Stimulated activated CD4-positive, alpha-beta T cell treated with anti-CD3 and anti-CD28 coated beads, TNF-alpha, amount 100 ng/mL, for 48 hours (primary cell): ENCODE results near the gene ADA.

Source experiments
- DNase-seq, 3 donors: peaks; one replicate each; pipeline ENCODE4 v3.0.0-alpha.2; 2020; ENCODE audit warnings: low read depth in 3 of 3

ADA gene

DNA sequence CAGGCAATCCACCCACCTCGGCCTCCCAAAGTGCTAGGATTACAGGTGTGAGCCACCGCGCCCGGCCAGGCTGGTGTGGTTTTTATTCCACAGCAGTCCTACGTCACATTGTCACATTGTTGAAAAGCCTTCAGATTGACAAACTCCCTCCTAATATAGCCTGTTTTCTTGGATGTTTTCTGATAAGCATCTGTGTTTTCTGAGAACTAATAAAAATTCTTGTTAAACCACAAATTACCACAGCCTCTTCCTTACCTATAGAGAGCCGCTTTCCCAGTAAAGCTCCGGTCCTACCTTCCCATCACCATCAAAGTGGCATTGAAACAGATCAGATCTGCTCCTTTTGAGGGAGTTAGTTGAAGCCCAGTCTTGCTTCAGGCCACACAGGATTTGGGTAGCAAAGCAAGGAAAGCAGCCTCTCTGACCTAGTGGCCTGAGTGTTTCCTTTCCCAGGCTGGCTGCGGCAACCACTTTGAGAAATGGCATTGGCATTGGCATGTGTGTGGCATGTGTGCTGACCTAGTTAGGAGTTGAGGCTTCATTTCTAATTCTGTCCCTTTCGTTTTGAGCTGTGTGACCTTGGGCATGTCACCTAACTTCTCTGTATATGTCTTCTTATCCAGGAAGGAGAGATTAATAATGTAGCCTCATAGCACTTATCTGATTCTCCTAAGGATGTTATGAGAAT is 70.8 kb downstream of the ADA start:
- DNase-seq: no peak

DNA sequence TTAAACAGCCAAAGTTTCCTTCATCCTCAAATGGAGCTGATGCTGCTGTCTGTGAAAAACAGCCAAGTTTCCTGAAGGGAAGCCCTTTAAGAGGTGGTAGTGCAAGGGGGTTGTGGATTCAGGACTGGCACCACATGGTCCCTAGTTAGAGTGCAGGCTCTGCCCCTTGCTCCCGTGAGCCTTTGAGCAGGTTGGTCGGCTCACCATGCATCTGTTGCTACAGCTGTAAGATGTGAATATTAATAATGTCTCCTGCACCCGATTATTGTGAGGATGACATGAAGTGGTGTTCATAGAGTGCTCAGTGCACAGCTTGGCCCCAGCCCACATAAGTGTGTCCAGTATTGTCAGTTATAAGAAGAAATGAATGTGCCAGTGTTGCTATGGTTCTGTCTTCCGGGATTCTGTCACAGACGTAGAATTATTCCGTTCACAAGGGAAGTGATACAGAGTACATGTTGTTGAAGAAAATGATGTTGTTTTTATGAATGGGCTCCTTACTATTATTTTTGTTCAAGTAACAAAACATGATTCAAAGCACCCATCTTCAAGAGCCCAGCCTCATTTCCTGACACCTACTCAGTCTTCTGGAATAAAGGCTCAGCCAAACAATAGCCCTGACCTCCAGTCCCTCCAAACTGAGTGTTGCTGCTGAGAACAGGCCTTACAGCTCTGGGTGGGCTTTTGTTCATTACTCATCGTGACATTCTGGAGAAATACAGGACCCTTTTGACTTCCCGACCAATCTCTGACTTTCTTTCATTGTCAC is 72.0 kb downstream of the ADA start:
- DNase-seq: no peak

DNA sequence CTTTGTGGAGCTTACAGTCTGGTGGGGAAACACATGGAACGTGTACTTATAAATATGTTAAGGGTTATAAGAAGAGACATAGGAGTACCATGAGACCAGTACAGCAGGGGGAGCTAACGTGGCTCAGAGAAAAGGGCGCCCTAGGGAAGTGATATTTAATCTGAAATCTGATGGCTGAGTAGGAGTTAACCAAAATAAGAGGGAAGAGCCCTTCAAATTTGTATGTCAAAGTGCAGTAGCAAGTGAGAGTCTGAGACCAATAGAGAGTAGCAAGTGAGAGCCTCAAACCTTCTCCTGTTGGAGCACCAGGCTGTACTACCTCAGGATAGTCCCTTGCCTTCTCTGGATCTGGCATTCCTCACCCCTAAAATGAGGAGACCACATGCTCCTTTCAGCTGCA is 75.2 kb downstream of the ADA start:
- no peak for DNase-seq

DNA sequence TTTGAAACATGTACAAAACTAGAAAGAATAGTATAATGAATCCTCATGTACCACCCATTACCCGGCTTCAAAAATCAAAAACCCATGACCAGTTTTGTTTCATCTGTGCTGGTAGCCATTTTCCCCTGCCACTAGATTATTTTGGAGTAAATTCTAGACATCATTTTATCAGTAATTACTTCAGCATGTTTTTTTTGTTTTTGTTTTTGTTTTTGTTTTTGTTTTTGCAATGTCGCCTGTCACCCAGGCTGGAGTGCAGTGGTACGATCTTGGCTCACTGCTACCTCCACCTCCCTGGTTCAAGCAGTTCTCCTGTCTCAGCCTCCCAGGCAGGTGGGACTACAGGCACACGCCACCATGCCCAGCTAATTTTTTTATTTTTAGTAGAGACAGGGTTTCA is 77.1 kb downstream of the ADA start:
- no peak for DNase-seq

DNA sequence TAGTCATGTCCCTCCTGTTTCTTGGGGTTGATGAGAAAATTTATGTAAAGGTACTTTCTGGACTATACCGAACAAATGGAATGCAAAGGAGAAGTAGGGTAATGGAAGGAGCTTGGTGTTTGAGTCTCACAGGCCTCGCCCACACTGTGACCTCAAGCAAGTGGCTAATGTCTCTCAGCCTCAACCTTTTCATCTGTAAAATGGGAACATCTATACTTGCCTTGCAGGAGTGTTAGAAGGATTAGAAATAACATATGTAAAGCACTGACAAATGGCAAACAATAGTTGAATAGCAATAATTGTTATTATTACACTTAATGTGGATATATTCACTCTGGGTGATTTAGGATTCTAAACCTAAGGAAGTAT is 78.0 kb downstream of the ADA start:
- DNase-seq: no peak

DNA sequence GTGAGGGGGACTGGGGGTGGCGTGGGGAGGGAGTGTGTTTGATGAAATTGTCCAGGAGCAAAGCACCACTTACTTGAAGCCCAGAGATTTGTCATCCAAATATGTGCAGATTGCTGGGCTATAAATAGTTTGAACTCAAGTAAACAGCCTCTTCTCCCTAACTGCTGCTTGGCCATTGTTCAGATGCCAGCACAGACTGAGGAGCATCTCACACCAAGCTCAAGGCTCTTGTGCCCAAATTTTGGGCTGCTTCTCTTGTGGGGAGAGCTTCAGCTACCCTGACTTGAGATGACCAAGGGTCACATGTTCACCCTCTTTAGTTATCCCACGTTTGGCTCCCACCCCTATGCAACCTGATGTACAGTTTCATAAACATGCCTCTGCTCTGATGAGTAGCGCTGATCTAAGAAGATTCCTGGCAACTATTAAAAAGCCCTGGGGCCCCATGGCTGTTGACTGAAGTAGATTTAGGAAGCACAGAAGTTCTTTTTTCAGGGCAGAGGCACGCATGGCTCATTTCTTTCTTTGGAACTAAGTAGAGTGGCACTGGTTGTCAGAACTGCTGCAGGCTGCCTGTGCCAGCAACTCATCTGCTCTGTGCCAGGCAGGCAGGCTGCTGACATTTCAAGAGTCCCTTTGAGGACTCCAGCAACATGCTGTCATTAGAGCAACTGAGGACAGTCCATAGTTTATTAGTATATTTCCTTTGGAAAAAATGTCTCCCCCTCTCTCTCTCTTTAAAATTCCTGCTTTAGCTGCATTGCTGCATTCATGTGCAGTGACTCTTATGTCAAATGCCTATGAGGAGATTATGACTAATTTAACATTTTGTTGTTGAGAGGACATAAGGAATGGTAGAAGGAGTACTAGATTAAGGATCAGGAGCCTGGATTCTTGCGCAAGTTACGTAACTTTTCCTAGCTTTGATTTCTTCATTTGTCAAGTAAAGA is 78.7 kb downstream of the ADA start:
- DNase-seq: no peak

DNA sequence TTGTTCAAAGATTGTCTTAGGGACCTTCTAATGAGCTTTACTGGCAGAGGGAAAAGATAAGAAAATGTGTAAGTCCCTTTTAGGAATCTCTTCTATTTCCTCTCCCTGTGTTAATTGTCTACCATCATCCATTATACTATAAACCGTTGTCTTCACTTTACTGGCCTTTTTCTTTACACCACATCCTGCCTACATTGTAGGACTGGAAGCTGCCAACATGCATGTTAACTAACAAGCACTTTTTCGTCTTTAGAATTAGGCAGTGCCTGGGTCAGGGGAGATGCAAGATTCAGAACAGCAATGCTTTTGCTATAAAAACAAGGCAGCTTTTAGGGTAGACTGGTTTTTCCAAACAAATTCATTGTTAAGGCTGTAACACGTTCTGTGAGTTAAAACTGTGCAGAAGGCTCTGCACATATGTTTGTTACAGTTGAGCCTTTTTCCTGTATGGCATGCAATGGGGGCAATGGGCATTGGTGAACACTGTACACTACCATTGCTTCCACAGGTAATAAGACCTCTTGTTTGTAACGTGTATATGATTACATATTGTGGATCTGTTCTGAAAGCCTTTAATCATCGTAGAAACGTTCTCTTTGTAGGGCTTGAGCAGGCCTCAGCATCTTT is 80.0 kb downstream of the ADA start:
- no peak for DNase-seq

DNA sequence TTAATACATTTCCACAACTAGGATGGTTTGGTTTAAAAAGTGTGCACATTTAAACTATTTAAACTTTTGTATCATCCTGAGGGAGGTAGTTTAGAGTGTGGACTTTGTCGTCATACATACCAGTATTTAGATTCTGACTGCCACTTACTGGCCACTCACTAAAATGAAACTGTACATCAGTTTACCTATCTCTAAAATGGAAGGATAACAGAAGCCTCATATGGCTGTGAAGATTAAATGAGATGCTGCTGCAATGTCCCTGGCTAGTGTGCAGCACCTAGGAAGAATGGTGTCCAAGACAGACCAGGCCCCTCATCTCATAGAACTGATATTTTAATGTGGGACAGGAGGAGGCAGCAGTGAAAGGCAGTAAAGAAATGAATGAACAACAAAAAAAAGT is 81.1 kb downstream of the ADA start:
- DNase-seq: no peak
